BE2C (cell line): ENCODE data around the gene POLR1A.

Experiments used
- DNase-seq: peaks from one replicate; pipeline ENCODE4 v3.0.0-alpha.2; 2020
- H3K27me3 ChIP-seq: fragments of 250-450 bp; sonication (Bioruptor Pico); 2 replicates; pipeline ENCODE4 v1.5.1; 2020; ENCODE audit warnings: mild to moderate bottlenecking
- H3K36me3 ChIP-seq: fragments of 250-450 bp; sonication (Bioruptor Pico); 2 replicates; pipeline ENCODE4 v1.5.1; 2020; ENCODE audit warnings: mild to moderate bottlenecking
- H3K4me1 ChIP-seq: fragments of 250-450 bp; sonication (Bioruptor Pico); 2 replicates; pipeline ENCODE4 v1.5.1; 2020
- H3K4me3 ChIP-seq: 2 replicates; pipeline ENCODE4 v1.5.1; 2011; ENCODE audit warnings: low read depth, low read length
- H3K9me3 ChIP-seq: fragments of 250-450 bp; sonication (Bioruptor Pico); 2 replicates; pipeline ENCODE4 v1.5.1; 2020
- TF ChIP-seq, protein P1 (sequence below): IDR thresholded peaks from 2 replicates; pipeline ENCODE4 v1.5.1; 2012; ENCODE audit warnings: mild to moderate bottlenecking, low read depth, low read length

Gene POLR1A

GRCh38 chr2:86015699-86016098 is 90.0 kb downstream of the POLR1A start:
- H3K4me1 ChIP-seq = no peaks in the 10 kb centered on the region
- H3K27me3 ChIP-seq = no peaks in the 10 kb centered on the region
- H3K36me3 ChIP-seq = no peaks in the 10 kb centered on the region
- DNase-seq = no peak
- H3K9me3 ChIP-seq = no peaks in the 10 kb centered on the region
- no peak overlapping the region for H3K4me3 ChIP-seq
- TF ChIP-seq, protein P1, sequence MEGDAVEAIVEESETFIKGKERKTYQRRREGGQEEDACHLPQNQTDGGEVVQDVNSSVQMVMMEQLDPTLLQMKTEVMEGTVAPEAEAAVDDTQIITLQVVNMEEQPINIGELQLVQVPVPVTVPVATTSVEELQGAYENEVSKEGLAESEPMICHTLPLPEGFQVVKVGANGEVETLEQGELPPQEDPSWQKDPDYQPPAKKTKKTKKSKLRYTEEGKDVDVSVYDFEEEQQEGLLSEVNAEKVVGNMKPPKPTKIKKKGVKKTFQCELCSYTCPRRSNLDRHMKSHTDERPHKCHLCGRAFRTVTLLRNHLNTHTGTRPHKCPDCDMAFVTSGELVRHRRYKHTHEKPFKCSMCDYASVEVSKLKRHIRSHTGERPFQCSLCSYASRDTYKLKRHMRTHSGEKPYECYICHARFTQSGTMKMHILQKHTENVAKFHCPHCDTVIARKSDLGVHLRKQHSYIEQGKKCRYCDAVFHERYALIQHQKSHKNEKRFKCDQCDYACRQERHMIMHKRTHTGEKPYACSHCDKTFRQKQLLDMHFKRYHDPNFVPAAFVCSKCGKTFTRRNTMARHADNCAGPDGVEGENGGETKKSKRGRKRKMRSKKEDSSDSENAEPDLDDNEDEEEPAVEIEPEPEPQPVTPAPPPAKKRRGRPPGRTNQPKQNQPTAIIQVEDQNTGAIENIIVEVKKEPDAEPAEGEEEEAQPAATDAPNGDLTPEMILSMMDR = no peak

GRCh38 chr2:86015006-86015405 is 90.7 kb downstream of the POLR1A start:
- TF ChIP-seq, protein P1 = no peak
- Histone ChIP-seq H3K27me3 (no peaks in the 10 kb centered on the region), H3K4me3 (no peak overlapping the region), H3K9me3 (no peaks in the 10 kb centered on the region), H3K36me3 (no peaks in the 10 kb centered on the region), H3K4me1 (no peaks in the 10 kb centered on the region)
- DNase-seq = no peak

DNA sequence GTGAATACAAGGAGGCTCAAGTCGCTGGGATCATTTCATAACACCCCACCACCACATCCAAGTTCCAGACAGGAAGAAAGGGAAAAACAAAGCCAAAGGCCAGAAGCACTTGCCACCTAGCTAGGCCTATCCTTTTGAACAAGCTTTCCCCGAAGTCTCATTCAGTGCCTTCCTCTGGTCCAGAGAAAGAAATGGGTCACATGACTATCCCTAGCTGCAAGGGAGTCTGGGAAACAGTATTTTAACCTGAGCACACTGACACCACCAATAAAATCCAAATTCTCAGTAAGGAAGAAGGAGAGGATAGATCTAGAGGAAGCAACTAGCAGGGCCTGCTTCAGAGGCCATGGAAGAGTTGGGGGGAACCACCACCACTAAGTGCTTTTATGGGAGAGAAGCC is 91.2 kb downstream of the POLR1A start:
- H3K4me1 ChIP-seq = no peaks in the 10 kb centered on the region
- TF ChIP-seq, protein P1 = no peak
- H3K27me3 ChIP-seq = no peaks in the 10 kb centered on the region
- no peaks in the 10 kb centered on the region for H3K9me3 ChIP-seq
- no peak overlapping the region for H3K4me3 ChIP-seq
- DNase-seq = no peak
- no peaks in the 10 kb centered on the region for H3K36me3 ChIP-seq

- no peak for DNase-seq
- Histone ChIP-seq H3K27me3 (no peaks in the 10 kb centered on the region), H3K4me3 (no peak overlapping the region), H3K4me1 (no peaks in the 10 kb centered on the region), H3K36me3 (no peaks in the 10 kb centered on the region), H3K9me3 (no peaks in the 10 kb centered on the region)
- TF ChIP-seq, protein P1 = no peak
Observed at GRCh38 chr2:86012007-86012712, 93.5 kb downstream of the POLR1A start.

GRCh38 chr2:86011449-86011941 is 94.2 kb downstream of the POLR1A start:
- TF ChIP-seq, protein P1 = no peak

GRCh38 chr2:86010083-86010482 is 95.6 kb downstream of the POLR1A start:
- Histone ChIP-seq H3K9me3 (no peaks in the 10 kb centered on the region), H3K4me1 (no peaks in the 10 kb centered on the region), H3K4me3 (no peak overlapping the region), H3K36me3 (no peaks in the 10 kb centered on the region), H3K27me3 (no peaks in the 10 kb centered on the region)
- TF ChIP-seq, protein P1 = no peak
- DNase-seq = no peak

More at GRCh38 chr2:86011449-86011941, 94.2 kb downstream of the POLR1A start:
- no peak for DNase-seq
- H3K4me1 ChIP-seq = no peaks in the 10 kb centered on the region
- no peaks in the 10 kb centered on the region for H3K36me3 ChIP-seq
- no peaks in the 10 kb centered on the region for H3K9me3 ChIP-seq
- no peak overlapping the region for H3K4me3 ChIP-seq
- H3K27me3 ChIP-seq = no peaks in the 10 kb centered on the region
